Aorta (tissue), 5 donors: ENCODE results near the gene KIF23. TPM values are rescaled to one million over a fixed set of nuclear protein-coding genes. Genes with fewer than 3 reads are reported as not detected.
"Not testable (repeated sequence)": the region's sequence is repeated elsewhere in the genome, so short reads cannot be mapped to it uniquely, and the experiment has no call there.

ENCODE experiments used
- ATAC-seq: fragments of 200-7000 bp; cut with Tn5 transposase; one replicate; pipeline ENCODE4 v1.9.1; 2022; ENCODE audit warnings: moderate library complexity; ENCODE audit not compliant: low FRiP score
- DNase-seq, 2 donors: peaks; one replicate each; pipeline ENCODE4 v3.0.0-alpha.2; 2020
- H3K27ac ChIP-seq, 2 donors: one replicate each; pipeline ENCODE4 v1.5.1; 2013; ENCODE audit warnings: low read length in 2 of 2, mild to moderate bottlenecking in 2 of 2, moderate library complexity in 2 of 2, control low read depth in 1 of 2, inconsistent platforms in 1 of 2, low read depth in 1 of 2
- H3K27me3 ChIP-seq, 2 donors: one replicate each; pipeline ENCODE4 v1.6.1; 2013; ENCODE audit warnings: control low read depth in 1 of 2, low read length in 1 of 2, mild to moderate bottlenecking in 1 of 2, moderate library complexity in 1 of 2; ENCODE audit not compliant: insufficient read depth in 2 of 2, control insufficient read depth in 1 of 2
- H3K36me3 ChIP-seq, 2 donors: one replicate each; pipeline ENCODE4 v1.6.1; 2013; ENCODE audit warnings: control low read depth in 1 of 2, low read length in 1 of 2, mild to moderate bottlenecking in 1 of 2; ENCODE audit not compliant: insufficient read depth in 2 of 2, control insufficient read depth in 1 of 2
- H3K4me1 ChIP-seq, 2 donors: one replicate each; pipeline ENCODE4 v1.6.1; 2013; ENCODE audit warnings: low read length in 2 of 2, control low read depth in 1 of 2, mild to moderate bottlenecking in 1 of 2, moderate library complexity in 1 of 2; ENCODE audit not compliant: insufficient read depth in 2 of 2, control insufficient read depth in 1 of 2
- H3K4me3 ChIP-seq, 2 donors: one replicate each; pipeline ENCODE4 v1.5.1; 2013; ENCODE audit warnings: low read length in 2 of 2, control low read depth in 1 of 2, mild to moderate bottlenecking in 1 of 2
- H3K9me3 ChIP-seq: one replicate; pipeline ENCODE4 v1.6.1; 2013; ENCODE audit warnings: mild to moderate bottlenecking, low read length; ENCODE audit not compliant: control insufficient read depth
- WGBS, 2 donors: extraction: QIAGEN DNeasy Blood & Tissue Kit; methylation state at CpG; one replicate each; pipeline ENCODE4 v1.1.7; 2013; 5-methylcytosine and 5-hydroxymethylcytosine counted together
- intact Hi-C, 2 donors: fragments of 100-400 bp; cut with DNase I; formaldehyde crosslinking; loops; one replicate each; pipeline versions ENCODE4 v1.14.2 to v1.15.0; 2022
- polyA plus RNA-seq, 2 donors: library from polyadenylated mRNA; stranded (reverse); fragments of 200-250 nt; gene quantifications; one replicate each; pipeline ENCODE4 v1.2.3, GENCODE V29; 2013
- total RNA-seq, 2 donors: library from RNA; stranded (reverse); fragmentation: NEBNext Ultra II Directional; extraction: Animal tissue kit (Norgen Biotek cat#: 25700); gene quantifications; one replicate each; pipeline ENCODE4 v1.2.1, GENCODE V29; 2021
- donor health status: healthy with polysubstance abuse.
- donor health status: Bipolar disorder and iron deficiency.
- donor health status: DM: no; HTN: no; CAD: no.
- donor health status: DM: no; HTN: no; CAD: no.
- donor health status: DM: yes; HTN: yes; CAD: no.

Gene KIF23
- total and polyA plus RNA-seq, 4 donors, result 2.8 to 5.8 (median 4.1) TPM

DNA sequence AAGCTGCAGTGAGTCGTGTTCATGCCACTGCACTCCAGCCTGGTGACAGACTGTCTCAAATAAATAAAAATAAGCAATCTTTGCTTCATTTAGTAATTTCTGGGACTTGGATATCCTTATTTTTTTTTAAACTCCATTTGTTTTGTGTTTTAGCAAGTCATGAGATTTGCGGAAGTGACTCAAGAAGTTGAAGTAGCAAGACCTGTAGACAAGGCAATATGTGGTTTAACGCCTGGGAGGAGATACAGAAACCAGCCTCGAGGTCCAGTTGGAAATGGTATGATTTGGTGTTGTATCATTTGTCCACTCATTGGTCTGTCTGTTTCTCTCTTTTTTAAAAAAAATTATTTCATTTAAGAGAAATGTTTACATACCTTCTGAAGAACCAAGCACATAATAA is 21.8 kb downstream of the KIF23 start:
- DNase-seq (no peak), ATAC-seq (no peak)
- 95 to 96% methylated on average over 4 of the region's 4 CpGs for WGBS, 2 donors

GRCh38 chr15:69436951-69437350 is 22.8 kb downstream of the KIF23 start:
- no peak overlapping the region for H3K27ac ChIP-seq
- WGBS, 2 donors, result 96 to 97% methylated on average over 4 of the region's 4 CpGs
- intact Hi-C loops, result no loop called here
- H3K9me3 ChIP-seq, result no peaks in the 10 kb centered on the region
- no peak overlapping the region for H3K4me3 ChIP-seq
- no peaks in the 10 kb centered on the region for H3K36me3 ChIP-seq
- DNase-seq, result no peak
- H3K27me3 ChIP-seq, result no peaks in the 10 kb centered on the region
- ATAC-seq, result no peak
- H3K4me1 ChIP-seq, result no peaks in the 10 kb centered on the region

More for the DNA sequence above, 21.8 kb downstream of the KIF23 start:
- no peaks in the 10 kb centered on the region for H3K9me3 ChIP-seq
- no peak overlapping the region for H3K27ac ChIP-seq
- H3K4me3 ChIP-seq, result no peak overlapping the region
- H3K4me1 ChIP-seq, result no peaks in the 10 kb centered on the region
- H3K27me3 ChIP-seq, result no peaks in the 10 kb centered on the region
- intact Hi-C loops, result no loop called here
- H3K36me3 ChIP-seq, result no peaks in the 10 kb centered on the region

DNA sequence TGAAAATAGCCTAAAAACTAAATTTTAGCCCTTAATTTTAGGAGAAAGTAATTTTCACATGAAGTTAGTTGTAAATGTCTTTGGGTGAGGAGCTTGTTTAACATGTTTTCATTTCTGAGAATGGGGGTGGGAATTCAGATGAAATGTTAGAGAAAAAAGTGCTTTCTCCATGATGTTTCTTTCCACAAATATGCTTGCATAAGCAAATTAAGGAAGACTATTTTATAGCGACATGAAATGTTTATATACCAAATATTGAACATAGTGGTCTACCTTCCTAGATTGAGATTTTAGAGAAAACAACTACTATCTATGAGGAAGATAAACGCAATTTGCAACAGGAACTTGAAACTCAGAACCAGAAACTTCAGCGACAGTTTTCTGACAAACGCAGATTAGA is 25.5 kb downstream of the KIF23 start:
- Histone ChIP-seq H3K36me3 (no peaks in the 10 kb centered on the region), H3K27me3 (no peaks in the 10 kb centered on the region), H3K9me3 (no peaks in the 10 kb centered on the region), H3K4me3 (no peak overlapping the region), H3K27ac (no peak overlapping the region), H3K4me1 (no peaks in the 10 kb centered on the region)
- intact Hi-C loops, result no loop called here
- 87 to 88% methylated on average over 4 of the region's 4 CpGs for WGBS, 2 donors
- DNase-seq (no peak), ATAC-seq (no peak)

DNA sequence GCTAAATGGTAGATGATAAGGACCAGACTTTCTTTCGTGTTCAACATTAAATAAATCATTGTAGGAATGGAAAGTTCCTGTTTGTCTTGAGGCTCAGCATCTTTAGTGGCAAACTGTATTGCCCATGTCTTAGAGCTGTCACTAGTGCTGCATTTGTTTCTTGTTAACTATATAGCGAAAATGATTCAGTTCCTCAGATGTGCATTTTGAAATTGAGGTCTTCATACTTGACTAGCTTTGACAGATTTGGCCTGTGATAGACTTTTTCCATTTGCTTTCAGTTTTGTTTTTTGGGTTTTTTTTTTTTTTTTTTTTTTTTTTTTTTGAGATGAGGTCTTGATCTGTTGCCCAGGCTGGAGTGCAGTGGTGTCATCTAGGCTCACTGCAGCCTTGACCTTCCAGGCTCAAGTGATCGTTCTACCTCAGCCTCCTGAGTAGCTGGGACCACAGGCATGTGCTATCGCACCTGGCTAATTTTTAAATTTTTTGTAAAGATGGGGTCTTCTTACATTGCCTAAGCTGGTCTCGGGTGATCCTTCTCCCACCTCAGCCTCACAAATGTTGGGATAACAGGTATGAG is 29.0 kb downstream of the KIF23 start:
- intact Hi-C loops, result no loop called here
- Histone ChIP-seq H3K27me3 (no peaks in the 10 kb centered on the region), H3K36me3 (peaks cover 0 to 4% of the 10 kb centered on the region in 2 donors), H3K27ac (no peak overlapping the region), H3K9me3 (no peaks in the 10 kb centered on the region), H3K4me3 (no peak overlapping the region), H3K4me1 (no peaks in the 10 kb centered on the region)
- DNase-seq, result no peak
- 88 to 89% methylated on average over 5 of the region's 5 CpGs for WGBS, 2 donors
- no peak for ATAC-seq

DNA sequence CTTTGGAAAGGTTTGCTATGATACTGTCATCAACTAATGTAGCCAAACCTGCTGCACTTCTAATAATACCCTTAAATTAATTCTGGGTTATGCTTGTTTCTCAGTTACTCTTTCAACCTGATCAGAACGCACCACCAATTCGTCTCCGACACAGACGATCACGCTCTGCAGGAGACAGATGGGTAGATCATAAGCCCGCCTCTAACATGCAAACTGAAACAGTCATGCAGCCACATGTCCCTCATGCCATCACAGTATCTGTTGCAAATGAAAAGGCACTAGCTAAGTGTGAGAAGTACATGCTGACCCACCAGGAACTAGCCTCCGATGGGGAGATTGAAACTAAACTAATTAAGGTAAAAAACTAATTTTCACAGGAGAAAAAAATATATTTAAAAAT is 30.5 kb downstream of the KIF23 start:
- no peak overlapping the region for H3K27ac ChIP-seq
- H3K27me3 ChIP-seq, result no peaks in the 10 kb centered on the region
- H3K4me1 ChIP-seq, result no peaks in the 10 kb centered on the region
- 94 to 96% methylated on average over 7 of the region's 7 CpGs for WGBS, 2 donors
- no peak overlapping the region for H3K4me3 ChIP-seq
- no peak for DNase-seq
- intact Hi-C loops, result no loop called here
- no peaks in the 10 kb centered on the region for H3K9me3 ChIP-seq
- peaks cover 0 to 4% of the 10 kb centered on the region in 2 donors for H3K36me3 ChIP-seq
- ATAC-seq, result no peak

DNA sequence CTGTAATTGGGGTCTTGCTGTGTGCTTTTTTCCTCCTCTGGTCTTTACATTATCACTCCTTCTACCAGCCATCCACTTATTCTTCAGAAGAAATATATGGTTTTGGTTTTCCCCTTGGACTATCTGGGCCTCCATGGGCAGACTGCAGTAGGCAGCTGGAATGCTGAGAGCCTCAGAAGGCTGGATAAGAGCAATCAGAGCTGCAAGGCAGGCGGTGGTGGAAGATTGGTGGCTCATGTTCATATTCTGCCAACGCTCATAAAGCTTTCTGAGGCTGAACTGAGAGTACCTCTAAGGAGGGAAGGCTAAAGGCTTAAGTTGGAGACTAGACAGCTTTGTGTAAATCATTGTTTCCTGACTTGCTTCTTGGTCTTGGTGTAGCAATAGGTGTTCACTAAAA is 32.8 kb downstream of the KIF23 start:
- DNase-seq, result no peak
- Histone ChIP-seq H3K4me1 (no peaks in the 10 kb centered on the region), H3K9me3 (no peaks in the 10 kb centered on the region), H3K27ac (no peak overlapping the region), H3K27me3 (no peaks in the 10 kb centered on the region), H3K4me3 (no peak overlapping the region), H3K36me3 (peaks cover 0 to 4% of the 10 kb centered on the region in 2 donors)
- no peak for ATAC-seq
- 83 to 90% methylated on average over 2 of the region's 2 CpGs for WGBS, 2 donors
- intact Hi-C loops, result no loop called here

DNA sequence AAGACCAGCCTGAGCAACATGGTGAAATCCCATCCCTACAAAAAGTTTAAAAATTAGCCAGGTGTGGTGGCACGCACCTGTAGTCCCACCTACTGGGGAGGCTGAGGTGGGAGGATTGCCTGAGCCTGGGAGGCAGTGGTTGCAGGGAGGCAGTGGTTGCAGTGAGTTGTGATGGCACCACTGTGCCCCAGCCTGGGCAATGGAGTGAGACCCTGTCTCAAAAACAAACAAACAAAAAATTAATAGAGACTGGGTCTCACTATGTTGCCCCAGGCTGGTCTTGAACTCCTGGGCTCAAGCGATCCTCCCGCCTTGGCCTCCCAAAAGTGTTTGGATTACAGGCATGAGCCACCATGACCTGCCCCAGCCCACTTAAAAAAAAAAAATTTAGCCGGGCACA is 36.1 kb downstream of the KIF23 start:
- H3K4me3 ChIP-seq, H3K9me3 ChIP-seq, intact Hi-C loops, H3K4me1 ChIP-seq, H3K27ac ChIP-seq, ATAC-seq, DNase-seq, H3K27me3 ChIP-seq, H3K36me3 ChIP-seq: not testable (repeated sequence)
- WGBS, 2 donors, result 97 to 98% methylated on average over 4 of the region's 4 CpGs

DNA sequence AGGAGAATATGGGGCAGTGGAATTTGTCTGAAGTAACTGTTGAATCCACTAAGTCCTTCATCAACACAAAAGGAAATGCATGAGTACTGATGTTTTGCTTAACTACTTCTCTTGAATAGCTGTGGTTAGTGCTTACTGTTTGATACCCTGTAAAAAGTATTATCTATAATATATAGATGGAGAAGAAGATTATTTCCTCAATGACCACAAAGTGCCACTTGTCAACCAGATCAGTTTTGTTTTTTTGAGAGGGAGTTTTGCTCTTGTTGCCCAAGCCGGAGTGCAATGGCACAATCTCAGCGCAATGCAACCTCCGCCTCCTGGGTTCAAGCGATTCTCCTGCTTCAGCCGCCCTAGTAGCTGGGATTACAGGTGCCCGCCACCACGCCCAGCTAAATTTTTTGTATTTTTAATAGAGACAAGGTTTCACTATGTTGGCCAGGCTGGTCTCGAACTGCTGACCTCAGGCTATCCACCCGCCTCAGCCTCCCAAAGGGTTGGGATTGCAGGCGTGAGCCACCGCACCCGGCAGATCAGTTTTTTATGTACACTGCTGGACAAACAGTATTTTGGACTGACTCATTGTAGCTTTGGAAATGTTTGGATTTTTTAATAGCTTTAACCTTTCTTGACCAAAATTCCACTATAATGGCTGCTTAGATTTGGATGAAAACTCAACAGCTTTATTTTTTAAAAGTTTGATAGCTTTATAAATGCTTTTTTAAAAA is 37.0 kb downstream of the KIF23 start:
- intact Hi-C loops, result no loop called here
- Histone ChIP-seq H3K36me3 (peaks cover 0 to 6% of the 10 kb centered on the region in 2 donors), H3K27ac (no peak overlapping the region)

More for the DNA sequence above, 37.0 kb downstream of the KIF23 start:
- peaks cover 0 to 2% of the 10 kb centered on the region in 2 donors for H3K4me1 ChIP-seq
- 78 to 81% methylated on average over 12 of the region's 12 CpGs for WGBS, 2 donors
- no peaks in the 10 kb centered on the region for H3K27me3 ChIP-seq
- ATAC-seq (no peak), DNase-seq (no peak)
- no peak overlapping the region for H3K4me3 ChIP-seq
- H3K9me3 ChIP-seq, result no peaks in the 10 kb centered on the region
